HPDE6-E6E7 (cell line): ENCODE data around the gene LIN9.

Experiments used
- DNase-seq: peaks from one replicate; pipeline ENCODE4 v3.0.0; 2011; ENCODE audit warnings: missing footprints; ENCODE audit errors: extremely low spot score

LIN9 gene

DNA sequence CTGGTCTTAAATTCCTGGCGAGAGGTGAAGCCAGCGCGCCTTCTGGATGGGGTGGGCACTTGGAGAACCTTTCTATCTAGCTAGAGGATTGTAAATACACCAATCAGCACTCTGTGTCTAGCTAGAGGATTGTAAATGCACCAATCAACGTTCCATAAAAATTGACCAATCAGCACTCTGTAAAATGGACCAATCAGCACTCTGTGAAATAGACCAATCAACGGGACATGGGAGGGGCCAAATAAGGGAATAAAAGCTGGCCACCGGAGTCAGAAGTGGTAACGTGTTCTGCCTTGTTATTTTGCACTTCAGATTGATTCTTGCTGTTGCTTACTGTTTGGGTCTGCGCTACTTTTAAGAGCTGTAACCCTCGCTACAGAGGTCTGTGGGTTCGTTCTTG is 12.0 kb upstream of the LIN9 start:
- no peak for DNase-seq

DNA sequence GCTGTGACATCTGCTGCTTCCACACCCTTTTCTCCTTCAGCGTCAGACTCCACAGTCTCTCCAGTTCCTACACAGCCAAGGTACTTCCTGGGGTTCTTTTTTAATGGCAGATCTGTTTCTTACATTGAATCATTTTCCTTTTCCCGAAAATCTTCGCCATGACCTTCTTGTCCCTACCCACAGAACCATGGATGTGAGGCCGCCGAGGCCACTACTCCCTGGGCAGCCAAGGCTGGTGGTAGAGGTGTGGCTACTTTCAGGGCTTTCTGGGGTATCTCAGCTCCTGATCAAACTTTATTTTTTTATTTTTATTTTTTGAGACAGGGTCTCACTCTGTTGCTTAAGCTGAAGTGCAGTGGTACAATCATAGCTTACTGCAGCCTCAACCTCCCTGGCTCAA is 9.5 kb upstream of the LIN9 start:
- DNase-seq = no peak

DNA sequence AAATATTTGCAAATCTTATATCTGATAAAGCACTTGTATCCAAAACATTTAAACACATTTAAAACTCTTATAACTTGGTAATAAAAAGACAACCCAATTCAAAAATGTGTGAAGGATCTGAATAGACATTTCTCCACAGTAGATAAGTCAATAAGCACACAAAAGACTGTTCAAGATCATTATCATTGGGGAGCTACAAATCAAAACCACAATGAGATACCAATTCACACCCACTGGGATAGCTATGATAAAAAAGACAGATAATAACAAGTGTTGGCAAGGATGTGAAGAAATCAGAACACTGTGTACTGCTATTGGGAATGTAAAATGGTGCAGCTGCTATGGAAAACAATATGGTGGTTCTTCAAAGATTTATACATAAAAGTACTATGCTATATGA is 5.1 kb upstream of the LIN9 start:
- DNase-seq = no peak

DNA sequence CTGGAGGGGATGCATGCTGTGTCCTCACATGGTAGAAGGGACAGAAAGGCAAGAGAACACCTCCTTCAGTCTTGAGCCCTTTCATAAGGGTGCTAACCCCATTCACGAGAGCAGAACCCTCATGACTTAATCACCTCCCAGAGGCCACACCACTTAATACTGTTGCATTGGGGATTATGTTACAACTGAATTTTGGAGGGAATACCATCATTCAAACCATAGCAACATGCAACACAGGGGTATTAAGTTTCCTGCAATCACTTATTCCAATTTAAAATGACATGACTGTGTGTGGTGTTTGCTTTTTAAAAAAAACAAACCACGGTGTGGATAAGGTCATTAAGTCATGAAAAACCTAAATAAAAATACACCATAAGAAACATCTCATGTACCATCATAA is 3.1 kb upstream of the LIN9 start:
- DNase-seq = no peak

GRCh38 chr1:226311376-226311775 is 2.4 kb upstream of the LIN9 start:
- no peak for DNase-seq

- DNase-seq = peak; percentile 49
Observed at GRCh38 chr1:226310637-226311195, 1.8 kb upstream of the LIN9 start.

- DNase-seq = no peak
Observed at GRCh38 chr1:226310245-226310540, 1.2 kb upstream of the LIN9 start.

DNA sequence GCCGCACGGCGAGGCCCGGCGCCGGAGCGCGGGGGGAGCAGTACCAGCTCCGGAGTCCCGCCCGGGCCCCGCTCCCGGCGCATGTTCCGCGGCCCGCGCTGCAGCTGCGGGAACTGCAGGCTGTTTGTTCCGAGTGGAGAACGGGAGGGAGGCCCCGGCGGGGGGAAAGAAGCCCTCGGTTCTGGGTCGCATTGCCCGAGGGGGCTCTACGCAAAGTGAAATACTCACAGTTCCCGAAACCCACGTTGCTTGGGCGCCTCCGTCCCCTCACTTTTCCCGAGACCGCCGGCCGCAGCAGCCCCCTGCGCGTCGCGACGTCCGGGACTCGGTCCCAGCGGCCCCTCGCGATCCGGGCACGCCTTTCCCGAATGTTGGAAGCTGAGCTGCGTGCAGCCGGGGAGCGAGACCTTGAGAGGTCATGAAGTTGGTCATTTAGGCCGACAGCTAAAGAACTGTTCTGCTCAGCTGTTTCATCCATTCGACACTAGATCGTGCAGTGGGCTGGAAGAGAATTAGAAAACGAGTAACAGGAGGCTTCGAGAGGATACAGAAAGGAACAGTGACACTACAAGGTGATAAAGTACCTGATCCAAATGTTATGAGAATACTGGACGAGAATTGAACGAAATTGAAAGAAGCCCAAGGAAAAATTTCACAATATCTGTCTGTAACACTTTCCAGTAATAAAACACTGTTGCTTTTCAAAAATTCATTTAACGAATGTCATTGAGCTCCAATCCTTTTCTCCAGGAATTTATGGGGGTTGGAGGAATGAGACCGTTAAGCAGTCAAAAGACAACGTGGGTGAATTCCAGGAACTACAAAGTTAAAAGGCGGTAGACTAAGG is 657 bp upstream of the LIN9 start:
- peak; percentile 13 for DNase-seq

DNA sequence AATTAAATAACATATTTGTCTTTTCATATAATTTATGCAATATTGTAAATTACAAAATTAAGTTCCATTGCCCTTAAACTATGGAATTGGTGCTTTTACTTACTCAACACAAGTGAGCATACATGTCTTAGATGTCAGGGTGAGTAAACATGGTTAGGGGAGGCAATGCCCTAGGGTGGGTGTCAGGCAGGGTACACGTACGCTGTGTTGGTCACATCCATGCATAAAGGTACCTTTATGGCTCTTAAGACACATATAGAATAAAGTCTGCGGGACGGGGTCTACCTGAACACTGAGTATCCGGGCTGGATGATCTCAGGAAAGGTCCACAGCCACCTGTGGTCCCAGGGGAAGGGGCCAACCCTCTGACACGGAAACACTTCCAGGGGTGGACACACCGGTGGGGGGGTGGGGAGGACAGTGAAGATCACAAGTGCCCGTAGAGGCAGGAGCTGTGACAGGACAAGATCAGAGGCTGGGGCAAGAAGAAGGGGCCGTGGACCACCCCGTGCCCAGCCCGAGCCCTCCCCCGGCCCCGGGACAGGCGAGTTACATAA is 720 bp downstream of the LIN9 start:
- no peak for DNase-seq

DNA sequence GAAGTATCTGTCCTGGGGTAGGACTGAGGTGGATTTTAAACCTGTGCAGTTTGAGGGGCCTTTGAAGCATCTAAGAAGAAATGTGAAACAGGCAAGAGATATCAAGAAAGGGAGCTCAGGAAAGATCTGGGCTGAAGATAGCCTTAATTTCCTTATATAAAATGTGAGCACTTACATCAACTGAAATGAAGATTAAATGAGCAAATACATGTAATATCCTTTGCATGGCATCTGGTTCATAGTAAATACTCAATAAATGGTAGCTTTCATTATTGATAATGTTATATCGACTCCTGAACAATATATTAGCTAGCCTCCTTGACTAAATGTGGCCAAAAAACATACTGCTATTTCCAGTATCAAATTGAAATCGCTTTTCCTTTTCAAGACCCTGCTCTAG is 2.5 kb downstream of the LIN9 start:
- DNase-seq = no peak

GRCh38 chr1:226305184-226305583 is 3.8 kb downstream of the LIN9 start:
- DNase-seq = no peak

GRCh38 chr1:226304291-226304955 is 4.5 kb downstream of the LIN9 start:
- DNase-seq = no peak

DNA sequence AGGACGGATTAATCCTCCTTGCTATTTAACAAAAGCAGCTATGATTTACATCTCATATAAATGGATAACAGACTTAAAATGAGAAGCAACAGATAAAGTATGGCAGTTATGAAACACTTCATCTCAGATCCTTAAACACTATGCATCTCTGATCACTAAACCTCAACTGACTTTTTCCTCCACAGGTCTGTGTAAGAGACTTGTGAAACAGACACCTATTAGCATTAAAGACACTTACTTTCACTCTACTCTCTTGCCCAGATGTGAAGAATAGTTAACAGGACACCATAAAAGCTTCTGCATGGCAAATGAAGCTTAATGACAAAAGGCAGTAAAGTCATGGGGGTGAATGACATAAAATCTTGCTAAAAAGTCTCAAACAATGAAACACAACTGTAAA is 6.2 kb downstream of the LIN9 start:
- DNase-seq = no peak

- no peak for DNase-seq
Observed at GRCh38 chr1:226296911-226297310, 12.1 kb downstream of the LIN9 start.

- no peak for DNase-seq
Observed at GRCh38 chr1:226293553-226293920, 15.4 kb downstream of the LIN9 start.

- DNase-seq = no peak
Observed at GRCh38 chr1:226292874-226293552, 16.0 kb downstream of the LIN9 start.

- no peak for DNase-seq
Observed at GRCh38 chr1:226287587-226287986, 21.4 kb downstream of the LIN9 start.

DNA sequence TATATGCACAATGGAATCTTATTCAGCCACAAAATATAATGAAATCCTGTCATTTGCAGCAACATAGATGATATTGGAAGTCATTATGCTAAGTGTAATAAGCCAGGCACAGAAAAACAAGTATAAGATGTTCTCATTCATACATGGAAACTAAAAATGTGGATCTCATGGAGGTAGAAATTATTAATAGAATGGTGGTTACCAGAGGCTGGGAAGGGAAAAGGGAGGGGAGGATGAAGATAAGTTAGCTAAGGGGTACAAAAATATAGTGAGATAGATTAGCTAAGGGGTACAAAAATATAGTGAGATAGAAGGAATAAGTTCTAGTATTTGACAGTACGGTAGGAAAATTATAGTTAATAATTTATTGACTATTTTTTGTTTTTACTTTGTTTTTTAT is 27.9 kb downstream of the LIN9 start:
- DNase-seq = no peak

- DNase-seq = no peak
Observed at GRCh38 chr1:226279498-226279897, 29.5 kb downstream of the LIN9 start.

- no peak for DNase-seq
Observed at GRCh38 chr1:226277897-226278296, 31.1 kb downstream of the LIN9 start.

- no peak for DNase-seq
Observed at GRCh38 chr1:226276987-226277386, 32.0 kb downstream of the LIN9 start.

GRCh38 chr1:226276077-226276682 is 32.8 kb downstream of the LIN9 start:
- no peak for DNase-seq
